GM12891 (cell line): ENCODE data around the gene UBTFL1.

ENCODE experiments used
- PAX5 ChIP-seq: IDR thresholded peaks from 2 replicates; pipeline ENCODE4 v1.6.1; 2011; ENCODE audit warnings: low read length, moderate library complexity, mild to moderate bottlenecking; ENCODE audit not compliant: insufficient read depth, severe bottlenecking
- POLR2A ChIP-seq: IDR thresholded peaks from 2 replicates; pipeline ENCODE4 v1.6.1; 2011; ENCODE audit warnings: low read depth, low read length, control low read depth
- POLR2AphosphoS5 ChIP-seq: IDR thresholded peaks from 2 replicates; pipeline ENCODE4 v1.6.1; 2011; ENCODE audit warnings: low read depth, low read length, control low read depth
- POU2F2 ChIP-seq: IDR thresholded peaks from 2 replicates; pipeline ENCODE4 v1.6.1; 2011; ENCODE audit warnings: low read depth, mild to moderate bottlenecking, control low read depth, low read length, moderate library complexity
- SPI1 ChIP-seq: IDR thresholded peaks from 2 replicates; pipeline ENCODE4 v1.6.1; 2011; ENCODE audit warnings: low read depth, low read length, control low read depth
- TAF1 ChIP-seq: IDR thresholded peaks from 2 replicates; pipeline ENCODE4 v1.6.1; 2011; ENCODE audit warnings: low read depth, low read length, control low read depth

GRCh38 chr11:90100431-90100830 is 14.7 kb downstream of the UBTFL1 start:
- TF ChIP-seq POLR2AphosphoS5 (no peak), POLR2A (no peak), TAF1 (no peak), PAX5 (no peak), SPI1 (no peak), POU2F2 (no peak)
